WERI-Rb-1 (cell line): ENCODE measurements around the gene YAF2.
A peak's percentile ranks its signal among the peaks of the same experiment; 100 is the strongest.

ENCODE experiments used
- DNase-seq: peaks from one replicate; pipeline ENCODE4 v3.0.0-alpha.2; 2020
- H3K27ac ChIP-seq: fragments of 250-450 bp; sonication (Bioruptor Pico); 2 replicates; pipeline ENCODE4 v1.5.1; 2020; ENCODE audit warnings: mild to moderate bottlenecking, moderate library complexity
- H3K27me3 ChIP-seq: fragments of 250-450 bp; sonication (Bioruptor Pico); 2 replicates; pipeline ENCODE4 v1.5.1; 2021; ENCODE audit warnings: mild to moderate bottlenecking, low read depth, moderate library complexity; ENCODE audit not compliant: insufficient read depth, severe bottlenecking
- H3K36me3 ChIP-seq: fragments of 250-450 bp; sonication (Bioruptor Pico); 2 replicates; pipeline ENCODE4 v1.5.1; 2020; ENCODE audit warnings: mild to moderate bottlenecking, moderate library complexity
- H3K4me3 ChIP-seq: 2 replicates; pipeline ENCODE4 v1.5.1; 2011; ENCODE audit warnings: low read depth, mild to moderate bottlenecking, control low read depth, low read length
- H3K9me3 ChIP-seq: fragments of 250-450 bp; sonication (Bioruptor Pico); 2 replicates; pipeline ENCODE4 v1.5.1; 2021; ENCODE audit warnings: mild to moderate bottlenecking, moderate library complexity; ENCODE audit not compliant: severe bottlenecking
- TF ChIP-seq, protein P1 (sequence below): IDR thresholded peaks from 2 replicates; pipeline ENCODE4 v1.5.1; 2011; ENCODE audit warnings: low read depth, mild to moderate bottlenecking, control low read depth, inconsistent platforms, low read length

Gene YAF2

DNA sequence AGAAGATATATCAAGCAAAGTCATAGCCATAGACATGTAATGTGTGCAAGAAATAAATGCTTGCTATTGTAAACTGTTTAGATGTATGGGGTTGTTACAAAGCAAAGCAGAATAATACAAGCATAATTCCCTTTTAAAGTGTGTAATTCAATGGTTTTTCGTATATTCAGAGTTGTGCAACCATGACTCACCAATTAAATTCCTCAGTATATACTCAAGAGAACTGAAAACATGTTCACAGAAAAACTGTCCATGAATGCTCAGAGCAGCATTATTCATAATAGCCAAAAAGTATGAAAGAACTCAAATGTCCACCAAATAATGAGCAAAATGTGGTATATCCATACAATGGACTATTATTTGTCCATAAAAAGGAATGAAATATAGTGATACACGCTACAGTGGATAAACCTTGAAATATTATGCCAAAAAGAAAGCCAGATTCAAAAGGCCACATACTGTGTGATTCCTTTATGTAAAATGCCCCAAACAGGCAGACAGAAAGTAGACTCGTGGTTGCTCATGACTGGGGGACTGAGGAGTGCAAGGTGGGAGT lies 102.7 kb downstream of the YAF2 start:
- Histone ChIP-seq H3K9me3 (peaks cover 2% of the 10 kb centered on the region), H3K27ac (no peak overlapping the region), H3K27me3 (no peaks in the 10 kb centered on the region), H3K36me3 (no peaks in the 10 kb centered on the region), H3K4me3 (no peak overlapping the region)
- TF ChIP-seq, protein P1, sequence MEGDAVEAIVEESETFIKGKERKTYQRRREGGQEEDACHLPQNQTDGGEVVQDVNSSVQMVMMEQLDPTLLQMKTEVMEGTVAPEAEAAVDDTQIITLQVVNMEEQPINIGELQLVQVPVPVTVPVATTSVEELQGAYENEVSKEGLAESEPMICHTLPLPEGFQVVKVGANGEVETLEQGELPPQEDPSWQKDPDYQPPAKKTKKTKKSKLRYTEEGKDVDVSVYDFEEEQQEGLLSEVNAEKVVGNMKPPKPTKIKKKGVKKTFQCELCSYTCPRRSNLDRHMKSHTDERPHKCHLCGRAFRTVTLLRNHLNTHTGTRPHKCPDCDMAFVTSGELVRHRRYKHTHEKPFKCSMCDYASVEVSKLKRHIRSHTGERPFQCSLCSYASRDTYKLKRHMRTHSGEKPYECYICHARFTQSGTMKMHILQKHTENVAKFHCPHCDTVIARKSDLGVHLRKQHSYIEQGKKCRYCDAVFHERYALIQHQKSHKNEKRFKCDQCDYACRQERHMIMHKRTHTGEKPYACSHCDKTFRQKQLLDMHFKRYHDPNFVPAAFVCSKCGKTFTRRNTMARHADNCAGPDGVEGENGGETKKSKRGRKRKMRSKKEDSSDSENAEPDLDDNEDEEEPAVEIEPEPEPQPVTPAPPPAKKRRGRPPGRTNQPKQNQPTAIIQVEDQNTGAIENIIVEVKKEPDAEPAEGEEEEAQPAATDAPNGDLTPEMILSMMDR: no peak
- no peak for DNase-seq

DNA sequence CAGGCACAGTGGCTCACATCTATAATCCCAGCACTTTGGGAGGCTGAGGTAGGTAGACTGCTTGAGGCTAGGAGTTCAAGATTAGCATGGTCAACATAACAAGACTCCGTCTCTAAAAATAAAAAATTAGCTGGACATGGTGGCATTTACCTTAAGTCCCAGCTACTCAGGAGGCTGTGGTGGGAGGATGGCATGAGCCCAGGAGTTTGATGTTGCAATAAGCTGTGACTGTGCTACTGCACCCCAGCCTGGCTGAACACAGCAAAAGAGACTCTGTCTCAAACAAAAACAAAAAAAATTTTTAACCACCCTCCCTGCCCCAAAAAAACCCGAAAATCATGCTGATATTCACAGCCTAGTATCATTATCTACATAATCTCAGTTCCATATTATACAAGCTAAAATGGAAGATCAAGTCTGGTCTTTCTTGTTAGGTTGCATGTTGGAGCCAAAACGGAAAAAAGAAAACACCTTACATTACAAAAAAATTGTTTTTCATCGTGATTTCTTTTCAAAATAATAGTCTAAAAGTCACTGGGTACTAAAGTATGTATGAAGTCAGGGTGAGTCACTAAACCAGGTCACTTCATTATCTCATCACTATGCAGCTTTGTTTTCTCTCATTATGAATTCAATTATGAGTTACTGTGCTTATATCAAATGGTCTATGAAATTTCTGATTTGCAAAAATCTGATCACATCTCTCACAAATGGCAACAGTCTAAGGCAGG lies 107.2 kb downstream of the YAF2 start:
- no peak overlapping the region for H3K27ac ChIP-seq
- TF ChIP-seq, protein P1: no peak
- H3K36me3 ChIP-seq: no peaks in the 10 kb centered on the region
- H3K4me3 ChIP-seq: no peak overlapping the region
- H3K27me3 ChIP-seq: no peaks in the 10 kb centered on the region
- no peak for DNase-seq
- peaks cover 2% of the 10 kb centered on the region for H3K9me3 ChIP-seq

DNA sequence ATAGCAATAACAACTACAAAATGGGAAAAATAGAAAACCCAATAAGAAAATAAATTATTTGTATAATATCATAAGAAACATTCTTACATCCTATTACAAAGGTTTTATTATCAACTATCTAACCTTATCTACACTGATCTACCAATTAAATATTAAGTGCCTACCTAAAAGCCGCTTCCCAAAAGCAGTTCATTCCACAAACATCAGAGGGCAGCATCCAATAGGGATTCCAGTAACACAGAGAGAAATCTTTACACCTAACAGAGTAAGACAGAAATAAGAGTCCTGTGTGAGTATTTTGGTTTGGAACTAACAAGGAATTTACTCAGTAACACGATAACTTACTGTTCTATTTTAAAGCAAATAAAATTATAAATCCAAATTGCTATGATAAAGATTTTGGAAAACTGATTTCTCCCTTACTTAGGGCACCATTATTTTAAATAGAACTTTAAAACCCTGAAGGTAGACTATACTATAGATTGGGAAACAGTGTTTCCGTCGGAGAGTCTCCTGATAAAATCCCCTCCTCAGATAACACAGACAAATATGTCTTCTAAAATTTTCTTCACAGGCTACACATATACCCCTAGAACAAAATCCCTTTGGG lies 108.3 kb downstream of the YAF2 start:
- peak; percentile 50 for DNase-seq
- H3K27ac ChIP-seq: no peak overlapping the region

DNA sequence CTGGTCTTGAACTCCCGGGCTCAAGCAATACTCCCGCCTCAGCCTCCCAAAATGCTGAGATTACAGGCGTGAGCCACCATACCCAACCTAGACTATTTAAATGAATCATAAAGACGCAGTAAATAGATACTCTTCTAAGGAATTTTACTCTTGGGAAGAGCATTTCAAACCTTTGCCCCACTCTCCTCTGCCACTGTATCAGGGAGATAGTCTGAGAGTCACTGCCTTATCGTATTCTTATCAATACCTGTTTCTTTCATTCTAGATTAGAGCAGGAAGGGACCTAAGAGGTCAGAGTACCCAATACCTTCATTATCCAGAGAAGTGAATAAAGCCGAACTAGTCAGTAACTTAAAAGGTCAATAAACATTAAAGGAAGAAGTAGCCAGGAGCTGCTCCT lies 109.2 kb downstream of the YAF2 start:
- DNase-seq: no peak
- peak overlapping the region; percentile 22; the same call in 1 of the 2 replicates for H3K27ac ChIP-seq
- H3K27me3 ChIP-seq: no peaks in the 10 kb centered on the region
- H3K36me3 ChIP-seq: no peaks in the 10 kb centered on the region
- no peak overlapping the region for H3K4me3 ChIP-seq
- TF ChIP-seq, protein P1: no peak
- no peaks in the 10 kb centered on the region for H3K9me3 ChIP-seq

More for the DNA sequence above, 108.3 kb downstream of the YAF2 start:
- no peaks in the 10 kb centered on the region for H3K36me3 ChIP-seq
- no peaks in the 10 kb centered on the region for H3K9me3 ChIP-seq
- TF ChIP-seq, protein P1: peak; percentile 39; the same call in 1 of the 2 replicates
- H3K4me3 ChIP-seq: no peak overlapping the region
- H3K27me3 ChIP-seq: no peaks in the 10 kb centered on the region

DNA sequence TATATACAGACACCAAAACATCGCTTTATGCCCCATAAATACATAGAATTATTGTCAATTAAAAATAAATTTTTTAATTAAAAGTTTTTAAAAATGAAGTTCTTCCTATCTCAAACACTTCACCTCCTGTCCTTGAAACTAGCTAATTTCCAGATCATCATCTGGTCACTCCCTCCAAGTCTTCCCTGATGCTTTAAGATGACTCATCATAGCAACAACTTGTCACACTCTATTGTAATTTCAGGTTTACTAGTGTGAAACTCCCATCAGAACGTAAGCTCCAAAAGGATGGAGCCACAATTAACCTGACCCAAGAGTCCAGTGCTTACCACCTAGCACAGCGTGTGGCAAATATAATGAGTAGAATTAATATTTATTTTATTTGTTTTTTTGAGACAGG lies 109.7 kb downstream of the YAF2 start:
- no peaks in the 10 kb centered on the region for H3K36me3 ChIP-seq
- no peaks in the 10 kb centered on the region for H3K9me3 ChIP-seq
- DNase-seq: no peak
- H3K27ac ChIP-seq: no peak overlapping the region
- no peak overlapping the region for H3K4me3 ChIP-seq
- TF ChIP-seq, protein P1: no peak
- H3K27me3 ChIP-seq: no peaks in the 10 kb centered on the region
